ENCODE results near the gene APOA4. TPM values are rescaled to one million over a fixed set of nuclear protein-coding genes. Genes with fewer than 3 reads are reported as not detected.
A peak's percentile ranks its signal among the peaks of the same experiment; 100 is the strongest.
"Not testable (repeated sequence)": the region's sequence is repeated elsewhere in the genome, so short reads cannot be mapped to it uniquely, and the experiment has no call there.

Gene APOA4
- total RNA-seq, 1 donor from 2014 or later: not detected

- no peak for DNase-seq (ENCODE audit: extremely low read depth, low read depth, low spot score)
These were observed 26.4 kb upstream of the APOA4 start for GRCh38 chr11:116849486-116849885.

GRCh38 chr11:116849060-116849459 is 26.0 kb upstream of the APOA4 start:
- no peak for DNase-seq (ENCODE audit: extremely low read depth, low read depth, low spot score)

GRCh38 chr11:116847612-116848011 is 24.5 kb upstream of the APOA4 start:
- no peak for DNase-seq (ENCODE audit: extremely low read depth, low read depth, low spot score)

- no peak for DNase-seq (ENCODE audit: extremely low read depth, low read depth, low spot score)
These were observed 21.6 kb upstream of the APOA4 start for GRCh38 chr11:116844722-116845121.

- DNase-seq (ENCODE audit: extremely low read depth, low read depth, low spot score): no peak
These were observed 20.6 kb upstream of the APOA4 start for GRCh38 chr11:116843661-116844060.

- no peak for DNase-seq (ENCODE audit: extremely low read depth, low read depth, low spot score)
These were observed 19.8 kb upstream of the APOA4 start for GRCh38 chr11:116842909-116843308.

GRCh38 chr11:116842117-116842516 is 19.0 kb upstream of the APOA4 start:
- DNase-seq (ENCODE audit: extremely low read depth, low read depth, low spot score): no peak

GRCh38 chr11:116840746-116841296 is 17.7 kb upstream of the APOA4 start:
- DNase-seq (ENCODE audit: extremely low read depth, low read depth, low spot score): no peak

GRCh38 chr11:116840224-116840745 is 17.2 kb upstream of the APOA4 start:
- DNase-seq (ENCODE audit: extremely low read depth, low read depth, low spot score): no peak

- DNase-seq (ENCODE audit: extremely low read depth, low read depth, low spot score): no peak
These were observed 15.4 kb upstream of the APOA4 start for GRCh38 chr11:116838321-116839084.

- DNase-seq (ENCODE audit: extremely low read depth, low read depth, low spot score): no peak
These were observed 14.4 kb upstream of the APOA4 start, which contains the start of gene APOA1 for GRCh38 chr11:116837231-116838091. TSS of gene APOA1 (minus strand) at chr11:116837622. CDS start at chr11:116837387, 235 bp downstream.

GRCh38 chr11:116836632-116836991 is 13.5 kb upstream of the APOA4 start:
- no peak for DNase-seq (ENCODE audit: extremely low read depth, low read depth, low spot score)

GRCh38 chr11:116835791-116836631 is 12.9 kb upstream of the APOA4 start:
- DNase-seq (ENCODE audit: extremely low read depth, low read depth, low spot score): peak; percentile 31

- no peak for DNase-seq (ENCODE audit: extremely low read depth, low read depth, low spot score)
These were observed 12.1 kb upstream of the APOA4 start for GRCh38 chr11:116835042-116835772.

- DNase-seq (ENCODE audit: extremely low read depth, low read depth, low spot score): not testable (repeated sequence)
These were observed 11.5 kb upstream of the APOA4 start for GRCh38 chr11:116834535-116835041.

- no peak for DNase-seq (ENCODE audit: extremely low read depth, low read depth, low spot score)
These were observed 10.9 kb upstream of the APOA4 start for GRCh38 chr11:116833816-116834534.

- no peak for DNase-seq (ENCODE audit: extremely low read depth, low read depth, low spot score)
These were observed 10.3 kb upstream of the APOA4 start for GRCh38 chr11:116833491-116833815.

GRCh38 chr11:116832350-116833290 is 9.5 kb upstream of the APOA4 start:
- DNase-seq (ENCODE audit: extremely low read depth, low read depth, low spot score): no peak

All from glomerular endothelial cell (primary cell).